Natural killer cell (primary cell): ENCODE measurements around the gene CYP4V2. TPM values are rescaled to one million over a fixed set of nuclear protein-coding genes. Genes with fewer than 3 reads are reported as not detected.
A peak's percentile ranks its signal among the peaks of the same experiment; 100 is the strongest.

Experiments used
- ATAC-seq, 3 donors: fragments of 150-1000 bp in 2 of 3; fragments of 200-7000 bp in 1 of 3; cut with Tn5 transposase; 1 replicate in 1 of 3; 2 replicates in 2 of 3; pipeline ENCODE4 v1.10.0; 2021; ENCODE audit warnings: mild to moderate bottlenecking in 2 of 3, moderate library complexity in 2 of 3
- DNase-seq, 2 donors: peaks; one replicate each; pipeline versions ENCODE4 v3.0.0 to v3.0.0-alpha.2; 2013 to 2021; ENCODE audit warnings: mixed read lengths in 1 of 2
- H3K27ac ChIP-seq: one replicate; pipeline ENCODE4 v1.5.1; 2013; ENCODE audit warnings: mild to moderate bottlenecking, low read length
- H3K27me3 ChIP-seq: one replicate; pipeline ENCODE4 v1.6.1; 2013; ENCODE audit warnings: low read length; ENCODE audit not compliant: control insufficient read depth, insufficient read depth
- H3K36me3 ChIP-seq: one replicate; pipeline ENCODE4 v1.6.1; 2013; ENCODE audit warnings: low read length; ENCODE audit not compliant: control insufficient read depth, insufficient read depth
- H3K4me1 ChIP-seq: one replicate; pipeline ENCODE4 v1.6.1; 2013; ENCODE audit warnings: low read length; ENCODE audit not compliant: control insufficient read depth, insufficient read depth
- H3K4me3 ChIP-seq: one replicate; pipeline ENCODE4 v1.5.1; 2013; ENCODE audit warnings: low read length
- H3K9me3 ChIP-seq: one replicate; pipeline ENCODE4 v1.6.1; 2013; ENCODE audit warnings: low read length; ENCODE audit not compliant: control insufficient read depth, insufficient read depth
- H3K27ac Mint-ChIP-seq, 2 donors: one replicate each; pipeline ENCODE4 v1.8.0; 2022; ENCODE audit warnings: mild to moderate bottlenecking in 2 of 2, mixed read lengths in 2 of 2, moderate library complexity in 1 of 2
- H3K27me3 Mint-ChIP-seq, 2 donors: one replicate each; pipeline ENCODE4 v1.8.0; 2022; ENCODE audit warnings: low read depth in 2 of 2, mixed read lengths in 2 of 2
- H3K36me3 Mint-ChIP-seq: one replicate; pipeline ENCODE4 v1.8.0; 2022; ENCODE audit warnings: mixed read lengths
- H3K4me1 Mint-ChIP-seq, 2 donors: one replicate each; pipeline ENCODE4 v1.8.0; 2022; ENCODE audit warnings: mixed read lengths in 2 of 2
- H3K4me3 Mint-ChIP-seq: one replicate; pipeline ENCODE4 v1.8.0; 2022; ENCODE audit warnings: mild to moderate bottlenecking, moderate library complexity, mixed read lengths
- H3K9me3 Mint-ChIP-seq, 2 donors: one replicate each; pipeline ENCODE4 v1.8.0; 2022; ENCODE audit warnings: mixed read lengths in 2 of 2
- WGBS: methylation state at CpG from one replicate; pipeline ENCODE4 v1.1.7; 2013; ENCODE audit warnings: missing lambda C conversion rate; ENCODE audit not compliant: insufficient coverage; 5-methylcytosine and 5-hydroxymethylcytosine counted together
- intact Hi-C: fragments of 100-400 bp; cut with micrococcal nuclease; formaldehyde crosslinking; loops from one replicate; pipeline ENCODE4 v1.14.2; 2022
- total RNA-seq, 4 donors: library from RNA; stranded (reverse); fragments of 120-200 nt in 1 of 4; gene quantifications; one replicate each; pipeline versions ENCODE4 v1.2.3 to v1.2.4, GENCODE V29; 2013 to 2022
- TF ChIP-seq, protein P1 (sequence below): fragments of 200-600 bp; IDR thresholded peaks from one replicate; pipeline ENCODE4 v1.8.0; 2022; ENCODE audit warnings: antibody characterized with exemption

Gene CYP4V2
- total RNA-seq, 3 donors from 2014 or later (not counting 1 experiment from before 2014, with no cell fraction given): 27.9 to 32.5 (median 31.7) TPM

DNA sequence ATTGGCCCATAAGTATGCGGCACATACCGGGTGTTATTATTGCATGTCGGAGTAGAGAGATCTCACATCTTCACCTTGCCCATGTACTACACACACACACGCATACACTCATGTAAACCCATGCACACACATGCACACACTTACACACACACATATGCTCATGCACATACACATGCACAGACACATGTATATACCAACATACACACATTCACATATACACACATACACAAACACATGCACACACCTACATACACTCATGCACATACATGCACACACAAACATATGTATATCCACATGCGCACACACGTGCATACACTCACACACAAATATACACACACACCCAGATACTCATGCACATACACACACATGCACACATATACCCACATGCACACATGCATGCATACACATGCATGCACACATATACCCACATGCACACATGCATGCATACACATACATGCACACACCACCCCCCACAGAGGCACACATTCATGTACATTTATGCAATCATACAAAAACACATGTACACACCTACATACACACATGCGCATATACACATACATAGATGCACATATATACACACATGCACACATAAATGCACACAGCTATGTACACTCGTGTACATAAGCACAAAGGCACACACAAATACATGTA is 11.2 kb downstream of the CYP4V2 start:
- Mint-ChIP-seq H3K4me1 (peaks cover 15 to 28% of the 10 kb centered on the region in 2 donors), H3K9me3 (no peaks in the 10 kb centered on the region), H3K36me3 (no peaks in the 10 kb centered on the region), H3K27me3 (no peaks in the 10 kb centered on the region), H3K27ac (peak overlapping the region; percentile 75 to 77), H3K4me3 (no peak overlapping the region)
- no peaks in the 10 kb centered on the region for H3K9me3 ChIP-seq
- intact Hi-C loops: no loop called here
- TF ChIP-seq, protein P1, sequence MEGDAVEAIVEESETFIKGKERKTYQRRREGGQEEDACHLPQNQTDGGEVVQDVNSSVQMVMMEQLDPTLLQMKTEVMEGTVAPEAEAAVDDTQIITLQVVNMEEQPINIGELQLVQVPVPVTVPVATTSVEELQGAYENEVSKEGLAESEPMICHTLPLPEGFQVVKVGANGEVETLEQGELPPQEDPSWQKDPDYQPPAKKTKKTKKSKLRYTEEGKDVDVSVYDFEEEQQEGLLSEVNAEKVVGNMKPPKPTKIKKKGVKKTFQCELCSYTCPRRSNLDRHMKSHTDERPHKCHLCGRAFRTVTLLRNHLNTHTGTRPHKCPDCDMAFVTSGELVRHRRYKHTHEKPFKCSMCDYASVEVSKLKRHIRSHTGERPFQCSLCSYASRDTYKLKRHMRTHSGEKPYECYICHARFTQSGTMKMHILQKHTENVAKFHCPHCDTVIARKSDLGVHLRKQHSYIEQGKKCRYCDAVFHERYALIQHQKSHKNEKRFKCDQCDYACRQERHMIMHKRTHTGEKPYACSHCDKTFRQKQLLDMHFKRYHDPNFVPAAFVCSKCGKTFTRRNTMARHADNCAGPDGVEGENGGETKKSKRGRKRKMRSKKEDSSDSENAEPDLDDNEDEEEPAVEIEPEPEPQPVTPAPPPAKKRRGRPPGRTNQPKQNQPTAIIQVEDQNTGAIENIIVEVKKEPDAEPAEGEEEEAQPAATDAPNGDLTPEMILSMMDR: no peak
- H3K27ac ChIP-seq: no peak overlapping the region
- no peak for DNase-seq
- no peak for ATAC-seq
- peaks cover 3% of the 10 kb centered on the region for H3K36me3 ChIP-seq
- H3K4me1 ChIP-seq: no peaks in the 10 kb centered on the region
- 93% methylated on average over 8 of the region's 8 CpGs for WGBS
- H3K27me3 ChIP-seq: no peaks in the 10 kb centered on the region
- no peak overlapping the region for H3K4me3 ChIP-seq

DNA sequence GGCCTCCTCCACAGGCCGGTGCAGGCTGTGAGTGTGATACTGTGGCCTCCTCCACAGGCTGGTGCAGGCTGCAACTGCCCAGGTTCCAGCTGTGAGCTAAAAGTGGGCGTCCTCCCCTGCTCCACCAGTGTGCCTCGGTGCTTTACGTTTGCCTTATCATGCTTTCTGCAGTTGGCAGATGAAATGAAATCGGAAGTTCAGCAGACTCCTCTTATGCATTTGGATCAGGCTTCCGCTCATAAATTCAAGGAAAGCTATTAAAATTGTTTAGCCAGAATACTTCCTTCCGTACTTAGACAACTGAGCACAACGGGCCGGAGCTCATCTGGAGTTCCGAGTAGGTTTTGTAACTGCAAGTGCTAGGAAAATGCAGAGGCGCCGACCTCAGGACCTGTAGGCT is 12.0 kb downstream of the CYP4V2 start:
- Mint-ChIP-seq H3K9me3 (no peaks in the 10 kb centered on the region), H3K4me1 (peaks cover 11 to 22% of the 10 kb centered on the region in 2 donors), H3K36me3 (peaks cover under 1% of the 10 kb centered on the region), H3K4me3 (peak overlapping the region; percentile 82), H3K27me3 (no peaks in the 10 kb centered on the region), H3K27ac (peak overlapping the region in 1 of 2 donors; percentile 86)
- H3K27ac ChIP-seq: peak overlapping the region; percentile 55
- WGBS: 82% methylated on average over 12 of the region's 12 CpGs
- TF ChIP-seq, protein P1: no peak
- H3K36me3 ChIP-seq: no peaks in the 10 kb centered on the region
- ATAC-seq (no peak), DNase-seq (no peak)
- H3K27me3 ChIP-seq: no peaks in the 10 kb centered on the region
- no peak overlapping the region for H3K4me3 ChIP-seq
- H3K9me3 ChIP-seq: no peaks in the 10 kb centered on the region
- H3K4me1 ChIP-seq: no peaks in the 10 kb centered on the region
- intact Hi-C loops: no loop called here

DNA sequence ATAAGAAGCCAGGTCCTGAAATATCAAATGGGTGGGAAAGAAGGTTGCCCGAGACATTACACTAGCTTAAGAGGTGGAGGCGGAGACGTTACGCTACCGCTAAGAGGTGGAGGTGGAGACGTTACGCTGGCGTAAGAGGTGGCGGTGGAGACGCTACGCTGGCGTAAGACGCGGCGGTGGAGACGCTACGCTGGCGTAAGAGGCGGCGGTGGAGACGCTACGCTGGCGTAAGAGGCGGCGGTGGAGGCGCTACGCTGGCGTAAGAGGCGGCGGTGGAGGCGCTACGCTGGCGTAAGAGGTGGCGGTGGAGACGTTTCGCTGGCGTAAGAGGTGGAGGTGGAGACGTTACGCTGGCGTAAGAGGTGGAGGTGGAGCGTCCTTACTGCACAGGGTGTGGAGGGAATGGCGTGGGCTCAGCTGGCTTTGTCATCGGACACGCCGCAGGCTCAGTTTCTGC is 12.8 kb downstream of the CYP4V2 start:
- Mint-ChIP-seq H3K36me3 (peaks cover 8% of the 10 kb centered on the region), H3K9me3 (no peaks in the 10 kb centered on the region), H3K4me1 (peaks cover 11 to 22% of the 10 kb centered on the region in 2 donors), H3K27ac (peak overlapping the region in 1 of 2 donors; percentile 86), H3K4me3 (peak overlapping the region; percentile 82), H3K27me3 (no peaks in the 10 kb centered on the region)
- intact Hi-C loops: no loop called here
- 46% methylated on average over 45 of the region's 45 CpGs for WGBS
- peak in 1 of 2 donors; percentile 56 for DNase-seq
- Histone ChIP-seq H3K27me3 (no peaks in the 10 kb centered on the region), H3K27ac (peak overlapping the region; percentile 64), H3K36me3 (no peaks in the 10 kb centered on the region), H3K4me1 (no peaks in the 10 kb centered on the region), H3K9me3 (no peaks in the 10 kb centered on the region), H3K4me3 (peak overlapping the region; percentile 22)
- TF ChIP-seq, protein P1: no peak
- peak; percentile 46 to 81 (median 78) for ATAC-seq
